Measurements from ENCODE around the gene SIDT2.
"Not testable (repeated sequence)": the region's sequence is repeated elsewhere in the genome, so short reads cannot be mapped to it uniquely, and the experiment has no call there.

SIDT2 gene

DNA sequence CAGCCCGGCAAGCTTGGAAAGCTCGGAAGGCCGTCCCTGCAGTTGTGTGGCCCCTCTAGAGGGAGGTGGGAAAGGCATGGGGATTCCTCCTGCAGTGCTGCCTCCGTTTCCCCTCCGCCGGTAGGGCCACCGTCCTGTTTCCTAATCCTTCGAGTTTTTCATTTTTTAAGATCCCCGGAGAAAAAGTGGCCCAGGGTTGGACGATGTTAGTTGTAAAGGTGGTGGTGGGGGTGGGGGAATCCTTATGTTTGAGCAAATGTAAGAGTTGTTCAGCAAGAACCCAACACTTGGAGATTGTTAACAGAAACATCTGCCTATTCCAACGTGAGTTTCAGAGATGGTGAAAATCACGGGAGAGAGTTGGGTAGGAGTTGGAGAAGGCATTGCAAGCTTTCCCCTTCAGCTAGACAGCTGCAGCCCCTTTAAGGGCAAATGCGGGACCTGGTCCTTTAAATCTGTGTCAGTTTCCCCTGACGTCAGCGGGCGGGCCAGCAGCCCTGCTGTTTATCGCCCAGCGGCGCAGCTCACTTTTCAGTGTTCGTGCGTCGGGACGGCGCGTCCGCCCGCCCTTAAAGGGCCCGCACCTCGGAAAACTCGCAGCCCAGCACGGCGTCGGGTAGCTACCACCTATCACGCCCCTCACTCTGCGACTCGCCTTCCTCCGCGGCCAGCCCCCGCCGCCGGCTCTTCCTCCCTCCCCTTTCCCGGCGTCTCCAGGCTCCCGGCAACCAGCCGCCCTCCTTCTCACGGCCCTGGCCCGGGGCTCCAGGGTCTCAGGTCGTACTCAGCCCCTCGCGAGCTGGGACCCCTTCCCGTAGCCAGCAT, at the start of gene SIDT2:
SIDT2 (plus strand) TSS at position 534 of the 825 bp plus-strand sequence. CDS start 521 bp downstream, outside the sequence.
- peak; percentile 82 to 88 for DNase-seq (ENCODE audit: low read depth in 2 of 2)

DNA sequence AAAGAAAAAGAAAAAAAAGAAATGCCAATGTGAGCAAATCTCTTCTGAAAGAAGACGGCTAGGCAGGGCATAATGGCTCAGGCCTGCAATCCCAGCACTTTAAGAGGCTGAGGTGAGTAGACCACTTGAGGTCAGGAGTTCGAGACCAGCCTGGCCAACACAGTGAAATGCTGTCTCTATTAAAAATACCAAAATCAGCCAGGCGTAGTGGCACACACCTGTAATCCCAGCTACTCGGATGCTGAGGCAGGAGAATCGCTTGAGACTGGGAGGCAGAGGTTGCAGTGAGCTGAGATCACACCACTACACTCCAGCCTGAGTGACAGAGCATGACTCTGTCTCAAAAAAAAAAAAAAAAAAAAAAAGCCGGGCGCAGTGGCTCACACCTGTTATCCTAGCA, 48.1 kb upstream of the SIDT2 start:
- not testable (repeated sequence) for DNase-seq (ENCODE audit: low read depth in 2 of 2)

GRCh38 chr11:117130879-117131278, 47.7 kb upstream of the SIDT2 start:
- DNase-seq (ENCODE audit: low read depth in 2 of 2) = no peak

GRCh38 chr11:117134431-117134830, 44.1 kb upstream of the SIDT2 start:
- no peak for DNase-seq (ENCODE audit: low read depth in 2 of 2)

GRCh38 chr11:117134979-117135378, 43.6 kb upstream of the SIDT2 start:
- not testable (repeated sequence) for DNase-seq (ENCODE audit: low read depth in 2 of 2)

GRCh38 chr11:117137223-117138086, 41.1 kb upstream of the SIDT2 start:
- not testable (repeated sequence) for DNase-seq (ENCODE audit: low read depth in 2 of 2)

- DNase-seq (ENCODE audit: low read depth in 2 of 2) = no peak
These were observed 35.2 kb upstream of the SIDT2 start for GRCh38 chr11:117143390-117143789.

DNA sequence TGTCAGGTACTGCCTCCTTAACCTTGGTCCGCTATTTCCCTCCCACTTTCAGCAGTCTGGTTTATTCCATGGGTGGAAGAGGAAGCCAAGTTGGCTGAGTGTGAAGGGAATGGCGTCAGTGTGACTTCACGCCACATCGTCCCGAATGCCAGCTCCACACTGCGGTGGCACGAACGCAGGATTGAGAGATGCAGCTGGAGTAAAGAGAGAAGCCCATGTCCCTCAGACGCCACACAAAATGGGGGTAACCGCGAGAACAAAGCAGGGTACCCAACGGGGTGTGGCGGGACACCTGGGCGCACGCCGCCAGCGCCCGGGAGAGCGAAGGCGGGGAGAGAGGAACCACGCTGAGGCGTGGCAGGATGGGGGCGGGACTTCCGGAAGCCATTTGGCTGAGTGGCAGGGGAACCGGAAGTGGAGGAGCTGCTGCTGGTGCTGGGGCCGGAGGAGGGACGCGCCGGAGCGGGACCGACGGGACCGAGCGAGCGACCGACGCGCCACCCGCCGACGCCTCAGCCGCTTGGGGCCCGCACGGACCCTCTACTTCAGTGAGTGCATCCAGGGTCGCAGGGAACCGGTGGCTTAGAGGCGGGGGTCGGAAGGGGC, 34.6 kb upstream of the SIDT2 start, which contains the start of gene PAFAH1B2:
PAFAH1B2 (plus strand) TSS at position 417 of the 606 bp plus-strand sequence. CDS start 8,161 bp downstream, outside the sequence.
- peak; percentile 79 to 80 for DNase-seq (ENCODE audit: low read depth in 2 of 2)

- DNase-seq (ENCODE audit: low read depth in 2 of 2) = peak in 1 of 2 experiments; percentile 20
These were observed 33.8 kb upstream of the SIDT2 start for GRCh38 chr11:117144477-117145392.

GRCh38 chr11:117145393-117145761, 33.2 kb upstream of the SIDT2 start:
- DNase-seq (ENCODE audit: low read depth in 2 of 2) = no peak

GRCh38 chr11:117146521-117146920, 32.0 kb upstream of the SIDT2 start:
- DNase-seq (ENCODE audit: low read depth in 2 of 2) = no peak

GRCh38 chr11:117152066-117152465, 26.5 kb upstream of the SIDT2 start:
- DNase-seq (ENCODE audit: low read depth in 2 of 2) = no peak

- DNase-seq (ENCODE audit: low read depth in 2 of 2) = no peak
These were observed 24.1 kb upstream of the SIDT2 start for GRCh38 chr11:117154468-117154867.

DNA sequence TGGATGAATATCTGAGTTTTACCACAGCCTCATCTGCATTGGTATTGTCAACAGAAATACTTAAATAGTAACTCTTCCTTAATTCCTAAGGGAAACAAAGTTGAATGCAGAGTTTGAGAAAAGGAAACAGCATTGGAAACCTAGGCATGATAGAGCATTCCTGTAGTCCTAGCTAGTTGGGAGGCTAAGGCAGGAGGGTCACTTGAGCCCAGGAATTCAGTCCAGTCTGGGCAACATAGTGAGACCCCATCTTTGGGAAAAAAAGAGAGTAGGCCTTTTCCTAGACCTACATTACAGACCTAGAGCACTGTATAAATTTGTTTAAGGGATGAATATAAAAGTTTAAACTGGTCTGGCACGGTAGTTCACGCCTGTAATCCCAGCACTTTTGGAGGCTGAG, 21.0 kb upstream of the SIDT2 start:
- no peak for DNase-seq (ENCODE audit: low read depth in 2 of 2)

DNA sequence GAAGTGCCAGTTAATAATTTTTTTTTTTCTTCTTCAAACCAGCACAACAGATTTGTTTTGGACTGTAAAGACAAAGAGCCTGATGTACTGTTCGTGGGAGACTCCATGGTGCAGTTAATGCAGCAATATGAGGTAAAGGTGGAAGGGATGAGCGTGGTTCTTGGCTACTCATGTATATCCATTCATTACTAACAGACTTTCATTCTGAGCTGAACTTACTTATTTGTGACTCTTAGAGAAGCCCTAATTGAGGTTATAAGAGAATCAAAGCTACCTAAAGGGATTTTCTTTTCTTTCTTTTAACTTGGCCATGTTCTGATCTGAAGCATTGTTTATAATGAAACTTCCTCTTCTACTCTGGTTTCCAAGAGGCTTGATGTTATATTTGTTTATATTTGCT, 18.7 kb upstream of the SIDT2 start:
- DNase-seq (ENCODE audit: low read depth in 2 of 2) = no peak

GRCh38 chr11:117160826-117161225, 17.7 kb upstream of the SIDT2 start:
- DNase-seq (ENCODE audit: low read depth in 2 of 2) = no peak

- no peak for DNase-seq (ENCODE audit: low read depth in 2 of 2)
These were observed 12.1 kb upstream of the SIDT2 start for GRCh38 chr11:117166491-117166890.

DNA sequence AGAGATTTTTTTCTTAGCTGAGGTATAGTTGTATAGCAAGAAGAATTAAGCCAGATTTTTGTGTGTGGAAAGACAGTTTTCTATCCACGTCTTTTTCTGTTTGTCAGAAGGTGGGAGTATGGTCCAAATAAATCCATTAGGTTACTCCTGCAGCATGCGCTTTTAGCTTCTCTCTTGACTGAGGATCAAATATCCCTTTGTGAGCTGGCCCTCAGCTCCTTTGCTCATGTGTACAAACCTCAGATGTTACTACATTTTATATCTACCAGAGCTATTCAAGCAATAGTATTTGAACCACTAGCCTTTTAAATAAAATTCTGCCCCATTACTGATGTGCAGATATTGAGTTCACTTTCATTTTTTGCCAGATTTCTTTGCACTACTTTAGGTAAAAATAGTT, 8.8 kb upstream of the SIDT2 start:
- no peak for DNase-seq (ENCODE audit: low read depth in 2 of 2)

DNA sequence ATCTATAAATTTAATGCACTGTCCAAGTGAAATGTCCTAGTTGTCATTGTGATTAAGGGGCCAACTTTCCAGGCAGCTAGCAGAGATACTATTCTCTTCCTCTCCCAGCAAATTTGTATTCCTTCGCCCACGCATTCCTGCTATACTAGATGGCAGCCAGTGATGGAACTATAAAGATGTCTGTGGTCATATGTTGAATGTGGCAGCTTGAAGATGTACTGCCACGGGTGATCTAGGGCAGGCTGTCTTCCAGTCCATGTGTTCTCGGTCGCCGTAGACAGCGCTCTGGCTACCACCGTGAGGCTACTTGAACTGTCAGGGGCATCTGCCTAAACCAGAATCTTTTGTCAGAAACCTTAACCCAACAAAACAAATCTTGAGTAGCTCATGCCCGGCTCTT, 8.3 kb upstream of the SIDT2 start:
- DNase-seq (ENCODE audit: low read depth in 2 of 2) = no peak

GRCh38 chr11:117171007-117171403, 7.5 kb upstream of the SIDT2 start:
- no peak for DNase-seq (ENCODE audit: low read depth in 2 of 2)

GRCh38 chr11:117171404-117172061, 7.0 kb upstream of the SIDT2 start:
- DNase-seq (ENCODE audit: low read depth in 2 of 2) = no peak
